Stimulated activated CD8-positive, alpha-beta memory T cell treated with anti-CD3 and anti-CD28 coated beads, Interleukin-4, amount 100 ng/mL, for 48 hours (primary cell): ENCODE measurements around the gene CHST11.
A peak's percentile ranks its signal among the peaks of the same experiment; 100 is the strongest.
"Not testable (repeated sequence)": the region's sequence is repeated elsewhere in the genome, so short reads cannot be mapped to it uniquely, and the experiment has no call there.

Experiments
- DNase-seq: peaks from one replicate; pipeline ENCODE4 v3.0.0-alpha.2; 2020

The CHST11 gene

DNA sequence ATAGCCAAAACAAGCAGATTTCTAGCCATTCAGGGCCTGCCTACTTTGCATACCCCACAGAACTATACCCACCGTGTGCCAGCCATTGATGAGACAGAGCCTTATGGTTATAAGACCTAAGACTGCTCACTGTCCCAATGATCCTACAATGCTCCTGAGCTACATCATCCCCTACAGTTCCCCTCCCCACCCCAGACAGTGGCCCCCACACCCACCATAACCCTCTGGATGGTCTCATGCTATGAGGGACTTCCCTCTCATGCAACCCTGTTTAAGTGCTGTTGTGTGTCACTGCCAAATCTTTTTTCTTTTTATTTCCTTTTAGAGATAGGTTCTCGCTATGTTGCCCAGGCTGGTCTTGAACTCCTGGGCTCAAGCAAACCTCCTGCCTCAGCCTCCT, 75.9 kb downstream of the CHST11 start:
- no peak for DNase-seq

- no peak for DNase-seq
Measured at GRCh38 chr12:104533134-104533533, 76.4 kb downstream of the CHST11 start.

DNA sequence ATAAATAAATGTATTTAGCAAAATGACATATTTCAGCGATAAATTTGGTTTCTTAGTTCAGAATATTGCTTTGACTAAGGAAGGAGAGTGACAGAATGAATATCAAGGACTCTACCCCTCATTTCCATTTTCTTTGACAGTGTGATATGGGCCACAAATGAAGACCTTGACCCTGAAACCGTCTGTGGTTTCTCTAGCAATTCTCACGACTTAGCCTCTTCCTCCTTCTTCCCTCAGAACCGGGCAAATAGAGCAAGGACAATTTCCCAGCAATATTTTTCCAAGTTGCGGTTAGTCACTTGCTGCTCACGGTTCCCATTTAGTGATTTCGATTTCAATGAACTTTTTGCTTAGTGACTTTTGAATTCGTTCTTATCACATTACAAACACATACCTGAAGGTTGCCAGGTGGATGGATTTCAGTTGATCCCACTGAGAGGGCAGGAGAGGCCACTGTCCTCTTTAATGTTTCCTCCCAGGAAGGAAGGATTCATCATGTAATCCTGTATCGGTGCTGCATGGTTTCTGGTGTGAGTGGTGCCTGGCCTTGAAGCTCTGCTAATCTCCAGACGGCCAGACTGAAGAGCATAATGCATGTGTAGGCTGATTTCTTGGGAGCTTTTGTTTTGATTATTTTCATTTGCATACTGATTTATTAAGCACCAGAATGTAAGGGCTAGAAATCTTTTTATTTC, 77.6 kb downstream of the CHST11 start:
- no peak for DNase-seq

DNA sequence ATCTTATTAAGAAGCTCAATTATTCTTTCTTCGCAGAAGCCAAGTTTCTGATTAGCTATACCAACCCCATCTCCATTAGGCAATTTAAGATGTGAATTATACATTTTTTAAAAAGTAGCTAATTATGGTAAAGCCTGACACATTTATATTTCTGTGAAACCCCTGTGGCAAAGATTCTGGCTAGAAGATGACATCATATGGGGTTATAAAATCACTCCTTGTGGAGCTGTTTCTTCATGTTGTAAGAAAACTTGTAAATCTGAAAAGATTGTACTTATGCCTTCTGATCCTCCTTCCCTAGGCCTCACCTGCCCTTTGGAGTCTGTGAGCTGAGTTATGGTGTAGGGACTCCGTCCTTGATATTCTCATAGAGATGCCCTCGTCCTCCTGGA, 78.1 kb downstream of the CHST11 start:
- no peak for DNase-seq

GRCh38 chr12:104535369-104535768, 78.6 kb downstream of the CHST11 start:
- no peak for DNase-seq

GRCh38 chr12:104536841-104537240, 80.1 kb downstream of the CHST11 start:
- DNase-seq = no peak

DNA sequence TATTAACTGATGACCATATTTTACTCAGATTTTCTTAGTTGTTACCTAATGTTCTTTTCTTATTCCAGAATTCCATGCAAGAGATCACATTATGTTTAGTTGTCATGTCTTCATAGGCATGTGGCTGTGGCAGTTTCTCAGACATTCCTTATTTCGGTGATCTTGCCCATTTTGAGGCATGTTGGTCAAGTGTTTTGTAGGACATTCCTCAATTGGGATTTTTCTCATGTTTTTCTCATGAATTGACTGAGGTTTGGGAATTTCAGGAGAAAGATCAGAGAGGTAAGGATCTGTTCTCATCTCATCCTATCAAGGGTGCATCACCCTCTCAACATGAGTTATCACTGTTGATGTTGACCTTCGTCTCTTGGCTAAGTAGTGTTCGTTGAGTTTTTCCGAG, 81.3 kb downstream of the CHST11 start:
- no peak for DNase-seq

DNA sequence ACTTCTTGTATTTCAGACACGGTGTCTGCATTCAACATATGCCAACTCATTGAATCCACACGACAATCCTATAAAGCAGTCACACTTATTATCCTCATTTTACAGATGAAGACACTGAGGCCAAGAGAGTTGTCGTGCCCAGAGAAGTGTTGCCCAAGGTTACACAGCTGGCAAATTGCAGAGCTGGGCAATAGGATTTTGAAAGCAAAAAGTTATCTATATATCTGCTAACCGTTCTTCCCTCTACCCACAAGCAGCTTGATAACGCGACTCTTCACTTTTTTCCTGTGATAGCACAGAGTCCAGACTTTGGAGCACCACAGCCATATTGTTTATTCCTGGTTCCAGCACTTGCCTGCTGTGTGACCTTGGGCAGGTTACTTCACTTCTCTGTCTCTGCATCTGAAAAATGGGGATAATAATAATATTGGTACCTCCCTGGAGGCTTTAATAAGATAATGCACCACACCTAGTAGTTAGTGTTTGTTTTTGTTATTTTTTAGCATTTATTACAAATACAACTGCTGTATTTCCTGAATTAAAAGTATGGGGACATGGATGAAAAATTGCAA, 82.2 kb downstream of the CHST11 start:
- DNase-seq = no peak

- no peak for DNase-seq
Measured at GRCh38 chr12:104544836-104545235, 88.1 kb downstream of the CHST11 start.

DNA sequence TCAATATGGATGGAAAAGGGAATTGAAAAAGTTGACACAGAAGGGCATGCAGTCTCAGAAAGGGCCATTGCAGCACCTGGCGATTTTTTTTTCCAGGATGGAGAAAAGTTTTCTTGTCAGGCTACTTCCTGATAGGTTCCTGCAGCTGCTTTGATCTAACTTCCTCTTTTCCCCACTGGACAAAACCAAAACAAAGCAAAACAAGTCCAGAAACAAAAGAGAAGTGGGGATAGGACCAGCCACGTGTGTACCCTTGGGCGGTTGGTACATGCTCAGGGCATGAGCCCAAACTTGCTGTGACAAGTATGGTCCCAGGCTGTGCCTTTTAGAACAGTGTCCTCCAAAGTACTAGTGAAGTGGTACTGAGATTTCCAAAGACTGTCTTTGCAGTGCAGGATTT, 89.8 kb downstream of the CHST11 start:
- DNase-seq = no peak

- DNase-seq = no peak
Measured at GRCh38 chr12:104547235-104547634, 90.5 kb downstream of the CHST11 start.

- no peak for DNase-seq
Measured at GRCh38 chr12:104549815-104550480, 93.2 kb downstream of the CHST11 start.

- no peak for DNase-seq
Measured at GRCh38 chr12:104551313-104551931, 94.7 kb downstream of the CHST11 start.

DNA sequence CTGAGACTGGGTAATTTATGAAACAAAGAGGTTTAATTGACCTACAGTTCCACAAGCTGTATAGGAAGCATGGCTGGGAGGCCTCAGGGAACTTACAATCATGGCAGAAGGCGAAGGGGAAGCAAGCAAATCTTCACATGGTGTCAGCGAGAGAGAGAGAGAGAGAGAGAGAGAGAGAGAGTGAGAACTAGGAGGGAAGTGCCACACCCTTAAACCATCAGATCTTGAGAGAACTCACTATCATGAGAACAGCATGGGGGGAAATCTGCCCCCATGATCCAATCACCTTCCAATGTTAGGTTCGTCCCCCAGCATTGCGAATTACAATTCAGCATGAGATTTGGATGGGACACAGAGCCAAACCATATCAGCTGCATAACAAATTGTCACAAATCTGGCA, 96.7 kb downstream of the CHST11 start:
- no peak for DNase-seq

DNA sequence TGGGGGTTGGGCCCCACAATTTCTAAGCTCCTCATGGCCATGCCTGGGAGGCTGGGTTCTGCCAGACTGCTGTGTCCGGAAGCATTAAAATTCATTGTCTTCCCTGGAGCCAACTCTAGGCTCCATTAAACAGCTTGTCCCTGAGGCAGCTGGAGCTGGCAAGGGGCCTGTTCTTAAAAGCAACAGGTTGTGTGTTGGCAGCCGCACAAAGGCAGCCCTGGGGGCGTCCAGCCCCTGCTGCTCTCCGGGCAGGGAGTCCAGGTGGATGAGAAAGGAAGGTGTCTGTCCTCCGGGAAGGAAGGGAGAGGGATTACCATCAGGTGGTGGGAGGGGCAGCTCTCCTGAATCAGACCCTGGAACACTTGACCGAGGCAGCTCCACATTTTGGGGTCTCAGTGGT, 98.9 kb downstream of the CHST11 start:
- DNase-seq = no peak

DNA sequence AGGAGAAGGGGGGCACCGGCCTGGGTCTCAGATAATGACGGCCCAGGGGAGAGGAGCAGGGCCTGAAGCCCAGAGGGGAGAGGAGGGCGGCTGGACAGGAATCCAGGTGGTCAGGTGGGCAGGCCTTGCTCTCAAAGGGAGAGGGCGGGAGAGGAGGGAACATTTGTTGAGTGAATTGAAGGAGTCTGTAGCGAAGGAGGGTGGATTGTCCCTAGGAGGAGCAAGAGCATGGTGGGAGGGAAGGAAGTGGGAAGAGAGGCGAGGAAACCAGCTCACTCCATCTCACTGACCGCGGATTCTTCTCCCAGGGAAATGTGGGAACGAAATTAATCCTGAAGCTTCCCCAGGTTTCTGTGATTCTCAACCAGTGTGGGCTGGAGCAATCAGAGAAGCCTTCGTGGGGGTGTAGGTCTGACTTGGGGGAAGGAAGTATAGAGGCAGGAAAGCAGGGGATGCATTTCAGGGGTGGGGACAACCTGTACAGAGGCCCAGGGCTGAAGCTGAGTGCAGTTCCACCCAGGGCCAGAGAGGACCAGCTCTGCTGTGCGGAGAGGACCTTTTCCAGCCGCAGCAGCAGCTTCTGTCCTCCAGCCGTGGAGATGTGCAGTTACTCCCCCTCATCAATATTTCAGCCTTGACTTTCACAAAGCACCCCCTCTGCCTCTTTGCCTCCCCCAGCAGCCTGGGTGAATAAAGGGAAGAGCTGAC, 100.9 kb downstream of the CHST11 start:
- no peak for DNase-seq

DNA sequence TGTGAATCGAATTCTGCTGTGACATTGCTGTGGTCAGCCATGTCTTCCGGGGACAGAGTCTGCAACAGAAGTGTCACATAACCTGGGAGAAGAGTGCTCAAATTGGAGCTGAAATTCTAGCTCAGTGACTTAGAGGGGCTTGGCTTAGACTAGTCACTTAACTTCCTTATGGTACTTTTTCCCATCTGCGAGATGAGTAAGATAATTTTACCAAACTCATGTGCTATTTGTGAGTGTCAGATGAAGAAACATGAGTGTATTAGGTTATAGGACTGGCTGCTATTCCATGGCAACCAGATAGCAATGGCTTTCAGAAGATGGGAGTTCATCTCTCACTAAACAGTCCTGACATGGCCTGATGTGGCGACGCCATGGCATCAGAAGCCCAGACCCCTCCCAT, 104.1 kb downstream of the CHST11 start:
- no peak for DNase-seq

DNA sequence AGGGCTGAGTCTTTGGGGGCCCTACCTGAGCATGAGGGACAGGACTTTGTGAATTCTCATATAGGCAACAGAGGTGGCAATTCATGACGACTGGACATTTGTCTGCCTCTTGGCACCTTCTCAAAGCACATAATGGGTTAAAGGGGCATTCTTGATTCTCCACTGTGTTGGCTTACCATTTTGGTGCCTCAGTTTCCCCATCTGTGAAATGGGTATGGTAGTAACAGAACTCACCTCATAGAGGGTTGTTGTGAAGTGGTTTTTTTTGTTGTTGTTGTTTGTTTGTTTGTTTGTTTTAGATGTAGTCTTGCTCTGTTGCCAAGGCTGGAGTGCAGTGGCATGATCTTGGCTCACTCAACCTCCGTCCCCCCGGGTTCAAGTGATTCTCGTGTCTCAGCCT, 106.0 kb downstream of the CHST11 start:
- no peak for DNase-seq

DNA sequence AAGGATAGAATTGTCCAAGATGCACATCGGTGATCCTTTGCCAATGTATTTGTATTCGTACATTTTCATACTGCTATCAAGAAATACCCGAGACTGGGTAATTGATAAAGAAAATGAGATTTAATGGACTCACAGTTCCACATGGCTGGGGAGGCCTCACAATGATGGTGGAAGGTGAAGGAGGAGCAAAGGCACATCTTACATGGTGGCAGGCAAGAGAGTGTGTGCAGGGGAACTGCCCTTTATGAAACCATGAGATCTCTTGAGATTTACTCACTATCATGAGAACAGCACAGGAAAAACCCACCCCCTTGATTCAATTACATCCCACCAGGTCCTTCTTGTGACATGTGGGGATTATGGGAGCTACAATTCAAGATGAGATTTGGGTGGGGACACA, 107.9 kb downstream of the CHST11 start:
- not testable (repeated sequence) for DNase-seq

DNA sequence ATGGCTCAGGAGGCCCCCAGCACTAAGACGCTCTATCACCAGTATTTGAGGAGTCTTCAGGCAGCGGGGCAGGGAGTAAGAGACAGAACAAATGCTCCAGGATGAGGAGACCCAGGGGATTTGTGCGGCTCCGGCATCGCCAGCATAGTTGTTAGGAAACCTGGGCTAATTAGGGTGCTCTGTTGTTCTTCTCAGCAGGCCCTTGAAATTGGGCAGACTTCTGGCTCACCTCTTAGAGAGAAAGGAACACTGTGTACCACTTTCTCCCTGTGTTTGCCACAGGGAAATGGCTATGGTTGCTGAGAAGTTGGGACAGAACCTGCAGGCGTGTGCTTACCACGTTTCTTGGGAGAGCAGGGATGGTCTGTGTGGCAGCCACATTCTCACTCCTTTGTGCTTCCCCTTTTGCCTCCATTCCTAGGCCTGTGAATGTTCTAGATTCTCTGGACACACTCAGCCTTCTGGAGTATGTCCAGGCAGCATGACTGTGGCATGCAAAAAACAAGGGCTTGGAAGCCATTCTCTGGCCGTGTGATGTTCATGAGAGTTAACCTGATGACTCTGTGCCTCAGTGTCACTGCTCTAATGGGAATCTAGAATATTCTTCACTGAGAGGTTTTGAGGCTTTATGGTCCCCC, 109.0 kb downstream of the CHST11 start:
- no peak for DNase-seq

GRCh38 chr12:104566244-104566993, 109.7 kb downstream of the CHST11 start:
- peak; percentile 54 for DNase-seq

- no peak for DNase-seq
Measured at GRCh38 chr12:104567832-104568486, 111.2 kb downstream of the CHST11 start.
